Measurements from ENCODE around the gene CHD2. TPM values are rescaled to one million over a fixed set of nuclear protein-coding genes. Genes with fewer than 3 reads are reported as not detected.
"Not testable (repeated sequence)": the region's sequence is repeated elsewhere in the genome, so short reads cannot be mapped to it uniquely, and the experiment has no call there.

The CHD2 gene
- total RNA-seq, 1 donor from 2014 or later = 167 TPM

GRCh38 chr15:93039562-93040287, 139.6 kb downstream of the CHD2 start:
- intact Hi-C loops (cut with DNase I); ATAC-seq: not testable (repeated sequence)
- peak; percentile 30 for DNase-seq (ENCODE audit: low spot score)

DNA sequence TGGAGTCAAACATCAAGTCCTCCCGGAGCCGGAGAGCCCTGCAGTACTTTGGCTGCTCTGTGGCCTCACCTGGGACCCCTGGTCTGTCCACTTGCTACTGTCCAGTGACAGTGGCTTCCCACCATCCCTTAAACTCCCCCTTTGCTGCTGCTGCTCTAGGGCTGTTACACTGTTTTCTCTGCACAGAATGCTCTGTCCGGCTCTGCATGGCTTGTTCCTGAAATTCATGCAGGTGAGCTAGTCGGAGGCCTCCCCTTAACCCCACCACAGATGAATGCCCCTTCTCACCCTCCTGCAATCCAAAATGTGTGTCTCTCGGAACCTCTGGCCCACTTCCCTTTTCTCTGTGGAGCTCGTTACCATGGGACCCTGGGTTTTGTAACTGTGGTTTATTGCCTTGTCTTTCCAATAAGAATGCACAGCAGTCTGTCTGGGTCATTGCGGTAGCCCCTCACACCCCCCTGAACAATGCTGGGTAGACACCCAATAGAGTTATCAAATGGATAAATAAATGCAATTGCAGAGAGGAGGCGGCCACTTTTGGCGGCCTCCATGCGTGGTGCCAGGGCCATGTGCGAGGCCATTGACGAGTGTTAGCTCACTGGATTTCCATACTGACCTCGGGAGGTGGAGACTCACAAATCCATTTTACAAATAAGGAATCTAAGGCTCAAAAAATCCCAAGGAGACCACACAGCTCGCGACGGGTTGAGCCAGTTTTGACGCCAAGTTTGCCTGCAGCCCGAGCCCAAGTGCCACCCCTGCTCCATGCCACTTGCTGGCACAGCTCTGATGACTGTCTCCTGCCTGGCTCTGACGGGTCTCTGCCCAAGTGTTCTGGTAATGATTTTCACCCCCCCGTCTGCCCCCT, 140.4 kb downstream of the CHD2 start:
- ATAC-seq (no peak), DNase-seq (ENCODE audit: low spot score) (peak; percentile 48)
- intact Hi-C loops (cut with DNase I) = no loop called here

DNA sequence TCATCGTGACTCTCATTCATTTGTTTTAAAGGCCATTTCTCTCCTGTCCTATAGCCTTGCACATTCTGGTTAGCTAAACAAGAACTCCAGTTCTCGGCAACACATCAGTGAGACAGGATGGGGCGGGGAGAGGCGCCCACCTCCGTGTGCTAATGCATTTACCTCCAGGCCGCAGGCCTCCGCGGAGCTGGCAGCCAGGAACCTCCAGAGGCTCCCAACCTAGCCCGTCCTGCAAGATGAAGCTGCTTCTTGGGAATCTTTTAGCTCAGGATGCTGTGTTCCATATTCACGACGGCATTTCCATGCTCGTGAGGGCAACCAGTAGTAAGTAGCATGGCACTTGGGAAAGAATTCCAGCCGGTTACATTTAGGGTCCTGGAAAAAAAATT, 141.0 kb downstream of the CHD2 start:
- no peak for ATAC-seq
- peak; percentile 36 for DNase-seq (ENCODE audit: low spot score)
- intact Hi-C loops (cut with DNase I) = no loop called here

- no peak for DNase-seq (ENCODE audit: low spot score)
- no peak for ATAC-seq
- intact Hi-C loops (cut with DNase I) = no loop called here
Measured at GRCh38 chr15:93042211-93042610, 142.1 kb downstream of the CHD2 start.

- DNase-seq (ENCODE audit: low spot score) = no peak
- intact Hi-C loops (cut with DNase I) = no loop called here
- ATAC-seq = no peak
Measured at GRCh38 chr15:93042691-93043378, 142.7 kb downstream of the CHD2 start.

- intact Hi-C loops (cut with DNase I) = no loop called here
- ATAC-seq (peak; percentile 34), DNase-seq (ENCODE audit: low spot score) (no peak)
Measured at GRCh38 chr15:93043621-93044300, 143.6 kb downstream of the CHD2 start.

GRCh38 chr15:93044301-93045190, 144.4 kb downstream of the CHD2 start:
- no peak for DNase-seq (ENCODE audit: low spot score)
- peak; percentile 21 for ATAC-seq
- intact Hi-C loops (cut with DNase I) = no loop called here

- intact Hi-C loops (cut with DNase I) = no loop called here
- ATAC-seq = no peak
- DNase-seq (ENCODE audit: low spot score) = no peak
Measured at GRCh38 chr15:93045191-93045785, 145.2 kb downstream of the CHD2 start.

- intact Hi-C loops (cut with DNase I) = no loop called here
- ATAC-seq = no peak
- DNase-seq (ENCODE audit: low spot score) = no peak
Measured at GRCh38 chr15:93046120-93046519, 146.0 kb downstream of the CHD2 start.

DNA sequence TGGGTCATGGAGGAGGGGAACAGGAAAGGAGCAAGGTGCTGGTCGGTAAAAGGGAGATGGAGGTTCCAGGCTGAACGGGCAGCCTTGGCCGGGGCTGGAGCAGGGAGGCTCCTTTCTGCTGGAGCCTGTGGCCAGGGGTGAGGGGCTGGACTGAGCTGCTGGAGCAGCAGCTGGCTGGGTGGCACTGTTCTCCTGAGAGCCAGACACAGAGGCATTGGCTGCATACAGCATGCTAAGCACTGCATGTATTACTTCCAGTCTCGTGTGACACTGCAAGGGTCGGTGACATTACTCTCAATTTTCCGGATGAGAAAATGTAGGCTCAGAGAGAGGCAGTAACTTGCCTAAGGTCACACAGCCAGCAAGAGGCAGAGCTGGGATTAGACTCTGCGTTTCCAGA, 146.6 kb downstream of the CHD2 start:
- ATAC-seq = no peak
- intact Hi-C loops (cut with DNase I) = no loop called here
- no peak for DNase-seq (ENCODE audit: low spot score)

GRCh38 chr15:93047621-93048425, 147.7 kb downstream of the CHD2 start:
- ATAC-seq = no peak
- intact Hi-C loops (cut with DNase I) = no loop called here

GRCh38 chr15:93048426-93048721, 148.2 kb downstream of the CHD2 start:
- DNase-seq (ENCODE audit: low spot score) (no peak), ATAC-seq (no peak)
- intact Hi-C loops (cut with DNase I) = no loop called here

More at GRCh38 chr15:93047621-93048425, 147.7 kb downstream of the CHD2 start:
- no peak for DNase-seq (ENCODE audit: low spot score)

- intact Hi-C loops (cut with DNase I) = no loop called here
- no peak for ATAC-seq
- DNase-seq (ENCODE audit: low spot score) = no peak
Measured at GRCh38 chr15:93048759-93049161, 148.6 kb downstream of the CHD2 start.

DNA sequence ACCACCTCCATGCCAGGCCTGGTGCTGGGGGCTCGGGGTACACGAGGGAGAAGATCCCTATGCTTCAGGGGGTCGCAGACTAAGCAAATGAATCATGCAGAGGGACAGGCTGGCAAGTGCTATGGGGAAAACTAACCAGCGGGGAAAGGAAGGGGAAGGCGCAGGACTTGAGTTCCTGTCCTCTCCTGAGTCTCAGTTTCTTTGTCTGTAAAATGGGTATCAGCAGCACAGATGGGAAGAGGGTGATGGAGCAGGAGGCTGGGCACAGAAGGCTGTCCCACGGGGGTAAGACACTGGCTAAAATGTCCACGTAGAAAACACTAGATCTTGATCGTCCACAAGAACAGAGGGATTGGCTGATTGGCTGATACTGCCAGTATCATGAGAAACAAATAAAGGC, 149.1 kb downstream of the CHD2 start:
- intact Hi-C loops (cut with DNase I) = no loop called here
- no peak for ATAC-seq
- no peak for DNase-seq (ENCODE audit: low spot score)

DNA sequence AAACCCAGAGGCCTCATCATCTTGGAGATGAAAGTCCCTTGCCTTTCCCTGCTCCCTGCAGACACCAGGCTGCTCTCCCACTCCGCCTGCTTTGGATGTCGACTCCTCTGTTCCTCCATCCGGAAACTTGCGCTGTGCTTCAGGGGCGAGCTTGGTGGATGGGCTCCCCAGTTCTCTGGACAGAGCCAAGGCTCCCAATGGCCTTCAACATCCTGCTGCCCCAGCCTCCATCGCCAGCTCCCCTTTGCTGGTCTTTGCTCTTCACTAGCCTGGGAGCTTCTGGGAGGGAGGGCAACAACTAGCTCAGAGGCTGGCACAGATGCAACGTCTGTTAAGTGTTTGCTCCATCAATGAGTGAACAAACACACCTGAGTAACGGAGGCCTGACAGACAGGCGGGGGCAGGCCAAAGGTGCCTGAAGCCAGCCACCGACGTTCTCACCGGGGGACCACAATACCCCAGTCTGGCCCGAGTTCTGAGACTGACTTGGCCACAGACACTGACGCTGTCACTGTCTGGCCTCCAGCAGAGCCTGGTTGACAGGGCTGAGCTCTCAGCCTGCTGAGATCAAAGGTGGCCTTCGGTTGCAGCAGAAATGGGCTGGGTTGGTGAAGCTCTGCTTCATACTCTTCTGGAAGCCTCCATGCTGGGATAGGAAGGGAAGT, 149.9 kb downstream of the CHD2 start:
- intact Hi-C loops (cut with DNase I) = no loop called here
- DNase-seq (ENCODE audit: low spot score) (no peak), ATAC-seq (no peak)

DNA sequence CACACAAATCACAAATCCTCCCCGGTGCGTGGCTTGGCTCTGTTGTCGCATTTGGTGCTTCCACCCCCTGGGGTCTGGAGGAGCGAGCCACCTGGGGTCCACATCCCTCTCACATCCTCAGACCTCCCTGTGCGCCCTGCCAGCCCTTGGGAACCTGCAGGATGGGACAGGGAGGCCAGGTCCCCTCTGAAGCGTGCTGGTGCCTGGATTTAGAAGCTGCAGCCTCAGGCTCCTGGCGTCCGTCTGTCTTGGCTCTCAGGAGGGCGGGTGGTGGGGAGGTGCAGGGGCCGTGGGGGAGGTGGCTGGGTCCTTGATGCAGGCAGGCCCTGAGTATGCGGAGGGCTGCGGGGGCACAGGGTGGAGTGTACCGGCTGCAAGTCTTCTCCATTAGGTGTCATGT, 150.5 kb downstream of the CHD2 start:
- DNase-seq (ENCODE audit: low spot score) = no peak
- intact Hi-C loops (cut with DNase I) = no loop called here
- ATAC-seq = peak; percentile 10

Data from sciatic nerve (tissue), 2 donors.